Astrocyte (in vitro differentiated cells and primary cell): ENCODE results near the gene SRR. TPM values are rescaled to one million over a fixed set of nuclear protein-coding genes. Genes with fewer than 3 reads are reported as not detected.

Experiments used
- DNase-seq: peaks from one replicate; pipeline ENCODE4 v3.0.0-alpha.2; 2010; ENCODE audit warnings: low read depth
- FAIRE-seq: peaks from 2 replicates; lab custom pipeline; 2011; peaks lifted over from hg19 to GRCh38; lab: Jason Lieb, UNC
- H2AFZ ChIP-seq: 2 replicates; pipeline ENCODE4 v1.6.0; 2012; ENCODE audit warnings: low read depth, low read length, inconsistent platforms
- H3K27ac ChIP-seq: 2 replicates; pipeline ENCODE4 v1.5.1; 2011; ENCODE audit warnings: low read depth, low read length, inconsistent platforms
- H3K27me3 ChIP-seq: 2 replicates; pipeline ENCODE4 v1.6.0; 2011; ENCODE audit warnings: low read length, inconsistent platforms; ENCODE audit not compliant: insufficient read depth
- H3K36me3 ChIP-seq: 2 replicates; pipeline ENCODE4 v1.5.1; 2011; ENCODE audit warnings: low read length, inconsistent platforms; ENCODE audit not compliant: insufficient read depth
- H3K4me1 ChIP-seq: 2 replicates; pipeline ENCODE4 v1.5.1; 2011; ENCODE audit warnings: low read length, inconsistent platforms; ENCODE audit not compliant: insufficient read depth
- H3K4me2 ChIP-seq: 2 replicates; pipeline ENCODE4 v1.6.0; 2012; ENCODE audit warnings: low read length, inconsistent platforms
- H3K4me3 ChIP-seq: 2 replicates; pipeline ENCODE4 v1.5.1; 2011; ENCODE audit warnings: low read depth, mild to moderate bottlenecking, low read length, inconsistent platforms; ENCODE audit not compliant: insufficient read depth
- H3K79me2 ChIP-seq: 2 replicates; pipeline ENCODE4 v1.6.0; 2012; ENCODE audit warnings: mild to moderate bottlenecking, low read length, inconsistent platforms; ENCODE audit not compliant: insufficient read depth
- H3K9ac ChIP-seq: 2 replicates; pipeline ENCODE4 v1.6.0; 2012; ENCODE audit warnings: mild to moderate bottlenecking, low read length, inconsistent platforms
- H3K9me3 ChIP-seq: 2 replicates; pipeline ENCODE4 v1.5.1; 2012; ENCODE audit warnings: low read depth, mild to moderate bottlenecking, low read length, inconsistent platforms; ENCODE audit not compliant: insufficient read depth
- H4K20me1 ChIP-seq: 2 replicates; pipeline ENCODE4 v1.6.0; 2012; ENCODE audit warnings: low read length, inconsistent platforms; ENCODE audit not compliant: insufficient read depth
- H3K27ac Mint-ChIP-seq: one replicate; pipeline ENCODE4 v1.8.0; 2021; ENCODE audit warnings: mild to moderate bottlenecking, mixed read lengths; ENCODE audit not compliant: unreplicated experiment
- H3K27me3 Mint-ChIP-seq: one replicate; pipeline ENCODE4 v1.8.0; 2021; ENCODE audit warnings: low read depth, mixed read lengths; ENCODE audit not compliant: unreplicated experiment
- H3K36me3 Mint-ChIP-seq: one replicate; pipeline ENCODE4 v1.8.0; 2021; ENCODE audit warnings: low read depth, mixed read lengths; ENCODE audit not compliant: unreplicated experiment
- H3K4me1 Mint-ChIP-seq: one replicate; pipeline ENCODE4 v1.8.0; 2021; ENCODE audit warnings: low read depth, mixed read lengths; ENCODE audit not compliant: unreplicated experiment
- H3K4me3 Mint-ChIP-seq: one replicate; pipeline ENCODE4 v1.8.0; 2021; ENCODE audit warnings: mild to moderate bottlenecking, moderate library complexity, mixed read lengths; ENCODE audit not compliant: unreplicated experiment
- H3K9me3 Mint-ChIP-seq: one replicate; pipeline ENCODE4 v1.8.0; 2021; ENCODE audit warnings: mild to moderate bottlenecking, mixed read lengths; ENCODE audit not compliant: unreplicated experiment
- EZH2 ChIP-seq: IDR thresholded peaks from 2 replicates; pipeline ENCODE4 v1.6.1; 2012; ENCODE audit warnings: mild to moderate bottlenecking, low read length, inconsistent platforms; ENCODE audit not compliant: insufficient read depth
- total RNA-seq: library from RNA; stranded (reverse); gene quantifications from 2 replicates; pipeline ENCODE4 v1.2.1, GENCODE V29; 2021
- TF ChIP-seq, protein P1 (sequence below): IDR thresholded peaks from 2 replicates; pipeline ENCODE4 v1.5.1; 2011; ENCODE audit warnings: low read depth, mild to moderate bottlenecking, inconsistent platforms, low read length, moderate library complexity; ENCODE audit not compliant: insufficient read depth

Gene SRR
- total RNA-seq, 1 donor from 2014 or later: 15.4 TPM

DNA sequence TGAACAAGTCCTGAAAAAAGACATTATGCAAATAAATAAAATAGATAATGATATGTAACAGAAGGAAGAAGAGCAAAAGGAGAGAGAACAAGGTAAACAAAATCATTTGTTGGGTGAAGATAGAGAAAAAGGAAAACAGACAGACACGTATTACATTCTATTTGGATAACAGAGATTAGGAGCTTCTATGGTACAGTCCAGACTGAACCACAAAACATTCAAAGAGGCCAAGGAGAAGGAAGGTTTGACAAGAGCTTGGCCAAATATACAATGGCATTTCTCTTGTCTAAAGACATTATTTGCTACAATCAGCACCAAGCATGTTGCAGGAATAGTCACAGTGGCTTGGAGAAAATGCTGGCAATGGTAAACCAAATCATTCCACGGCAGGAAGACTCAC, 29.3 kb upstream of the SRR start:
- H3K79me2 ChIP-seq: no peaks in the 10 kb centered on the region
- H3K36me3 ChIP-seq: peaks cover 23% of the 10 kb centered on the region
- no peak overlapping the region for H2AFZ ChIP-seq
- H3K9me3 Mint-ChIP-seq: no peaks in the 10 kb centered on the region
- H3K9ac ChIP-seq: no peak overlapping the region
- no peak overlapping the region for H3K4me2 ChIP-seq
- no peaks in the 10 kb centered on the region for H3K27me3 Mint-ChIP-seq
- DNase-seq (no peak), FAIRE-seq (no peak)
- no peak overlapping the region for H3K27ac ChIP-seq
- no peaks in the 10 kb centered on the region for H4K20me1 ChIP-seq
- H3K9me3 ChIP-seq: no peaks in the 10 kb centered on the region
- H3K4me3 ChIP-seq: no peak overlapping the region
- no peak overlapping the region for H3K27ac Mint-ChIP-seq
- H3K4me3 Mint-ChIP-seq: no peak overlapping the region
- H3K36me3 Mint-ChIP-seq: peaks cover 30% of the 10 kb centered on the region
- TF ChIP-seq, protein P1, sequence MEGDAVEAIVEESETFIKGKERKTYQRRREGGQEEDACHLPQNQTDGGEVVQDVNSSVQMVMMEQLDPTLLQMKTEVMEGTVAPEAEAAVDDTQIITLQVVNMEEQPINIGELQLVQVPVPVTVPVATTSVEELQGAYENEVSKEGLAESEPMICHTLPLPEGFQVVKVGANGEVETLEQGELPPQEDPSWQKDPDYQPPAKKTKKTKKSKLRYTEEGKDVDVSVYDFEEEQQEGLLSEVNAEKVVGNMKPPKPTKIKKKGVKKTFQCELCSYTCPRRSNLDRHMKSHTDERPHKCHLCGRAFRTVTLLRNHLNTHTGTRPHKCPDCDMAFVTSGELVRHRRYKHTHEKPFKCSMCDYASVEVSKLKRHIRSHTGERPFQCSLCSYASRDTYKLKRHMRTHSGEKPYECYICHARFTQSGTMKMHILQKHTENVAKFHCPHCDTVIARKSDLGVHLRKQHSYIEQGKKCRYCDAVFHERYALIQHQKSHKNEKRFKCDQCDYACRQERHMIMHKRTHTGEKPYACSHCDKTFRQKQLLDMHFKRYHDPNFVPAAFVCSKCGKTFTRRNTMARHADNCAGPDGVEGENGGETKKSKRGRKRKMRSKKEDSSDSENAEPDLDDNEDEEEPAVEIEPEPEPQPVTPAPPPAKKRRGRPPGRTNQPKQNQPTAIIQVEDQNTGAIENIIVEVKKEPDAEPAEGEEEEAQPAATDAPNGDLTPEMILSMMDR: no peak
- TF ChIP-seq EZH2: no peak
- H3K27me3 ChIP-seq: no peaks in the 10 kb centered on the region
- H3K4me1 ChIP-seq: no peaks in the 10 kb centered on the region
- H3K4me1 Mint-ChIP-seq: no peaks in the 10 kb centered on the region

DNA sequence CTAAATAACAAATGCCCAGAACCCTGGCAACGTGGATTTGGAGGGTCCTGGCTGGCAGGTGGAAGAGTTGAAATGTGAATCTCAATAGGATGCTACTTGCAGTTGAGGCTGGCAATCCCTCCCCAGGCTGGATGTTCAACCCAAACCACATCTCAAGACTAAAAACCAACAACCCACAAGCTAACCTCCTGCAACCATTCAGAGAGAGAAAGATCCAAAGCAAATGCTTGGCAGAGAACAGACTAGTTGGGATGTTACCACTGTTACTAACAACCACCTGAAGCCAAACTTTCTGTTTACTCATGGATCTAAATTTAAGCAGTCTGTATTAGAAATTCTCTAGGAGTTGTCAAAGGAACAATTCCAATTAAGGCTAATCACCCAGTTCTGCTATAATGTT, 28.0 kb upstream of the SRR start:
- no peak for FAIRE-seq

More for the DNA sequence above, 28.0 kb upstream of the SRR start:
- Histone ChIP-seq H4K20me1 (no peaks in the 10 kb centered on the region), H3K36me3 (peaks cover 30% of the 10 kb centered on the region), H3K27ac (no peak overlapping the region), H3K27me3 (no peaks in the 10 kb centered on the region), H3K9ac (no peak overlapping the region), H3K4me2 (no peak overlapping the region), H3K4me1 (no peaks in the 10 kb centered on the region), H3K9me3 (no peaks in the 10 kb centered on the region), H3K4me3 (no peak overlapping the region), H2AFZ (no peak overlapping the region), H3K79me2 (no peaks in the 10 kb centered on the region)
- no peaks in the 10 kb centered on the region for H3K9me3 Mint-ChIP-seq
- H3K4me3 Mint-ChIP-seq: no peak overlapping the region
- no peaks in the 10 kb centered on the region for H3K27me3 Mint-ChIP-seq
- peaks cover 30% of the 10 kb centered on the region for H3K36me3 Mint-ChIP-seq
- no peak for DNase-seq
- H3K4me1 Mint-ChIP-seq: no peaks in the 10 kb centered on the region
- TF ChIP-seq, protein P1: no peak
- TF ChIP-seq EZH2: no peak
- H3K27ac Mint-ChIP-seq: no peak overlapping the region
